Osteoblast (primary cell): ENCODE data around the gene CDKN2AIP. TPM values are rescaled to one million over a fixed set of nuclear protein-coding genes. Genes with fewer than 3 reads are reported as not detected.

Source experiments
- DNase-seq: peaks from one replicate; pipeline ENCODE4 v3.0.0; 2011; ENCODE audit warnings: low spot score, mixed read lengths; ENCODE audit not compliant: insufficient read length; ENCODE audit errors: missing footprints
- H2AFZ ChIP-seq: 2 replicates; pipeline ENCODE4 v1.6.0; 2011; ENCODE audit warnings: mild to moderate bottlenecking, low read length
- H3K27ac ChIP-seq: 2 replicates; pipeline ENCODE4 v1.5.1; 2011; ENCODE audit warnings: mild to moderate bottlenecking, low read depth, low read length, moderate library complexity
- H3K27me3 ChIP-seq: 2 replicates; pipeline ENCODE4 v1.6.0; 2012; ENCODE audit warnings: mild to moderate bottlenecking, control low read depth, inconsistent platforms, low read length, moderate library complexity; ENCODE audit not compliant: insufficient read depth
- H3K36me3 ChIP-seq: 2 replicates; pipeline ENCODE4 v1.5.1; 2011; ENCODE audit warnings: mild to moderate bottlenecking, low read length, control low read depth, moderate library complexity; ENCODE audit not compliant: insufficient read depth
- H3K4me1 ChIP-seq: 2 replicates; pipeline ENCODE4 v1.5.1; 2011; ENCODE audit warnings: mild to moderate bottlenecking, low read length, control low read depth, moderate library complexity; ENCODE audit not compliant: insufficient read depth
- H3K4me2 ChIP-seq: 2 replicates; pipeline ENCODE4 v1.6.0; 2011; ENCODE audit warnings: mild to moderate bottlenecking, low read length; ENCODE audit not compliant: insufficient read depth
- H3K4me3 ChIP-seq: fragments of 200-600 bp; sonication (generic); 3 replicates; pipeline ENCODE4 v1.5.1; 2012; ENCODE audit warnings: mild to moderate bottlenecking, low read length, inconsistent platforms; ENCODE audit not compliant: insufficient read depth
- H3K79me2 ChIP-seq: 2 replicates; pipeline ENCODE4 v1.6.0; 2012; ENCODE audit warnings: mild to moderate bottlenecking, low read length, control low read depth, inconsistent platforms; ENCODE audit not compliant: insufficient read depth
- H3K9me3 ChIP-seq: 2 replicates; pipeline ENCODE4 v1.5.1; 2011; ENCODE audit warnings: low read depth, low read length, control low read depth
- H4K20me1 ChIP-seq: 2 replicates; pipeline ENCODE4 v1.6.0; 2012; ENCODE audit warnings: mild to moderate bottlenecking, low read length, control low read depth; ENCODE audit not compliant: insufficient read depth
- total RNA-seq: library from RNA; depleted of rRNA; stranded (reverse); fragments of >200 nt; gene quantifications from 2 replicates; pipeline ENCODE4 v1.2.3, GENCODE V29; 2012
- TF ChIP-seq, protein P1 (sequence below): IDR thresholded peaks from 2 replicates; pipeline ENCODE4 v1.5.1; 2011; ENCODE audit warnings: mild to moderate bottlenecking, low read depth, low read length, moderate library complexity; ENCODE audit errors: extremely low read depth

CDKN2AIP gene
- total RNA-seq, 1 donor, result 15.2 TPM

DNA sequence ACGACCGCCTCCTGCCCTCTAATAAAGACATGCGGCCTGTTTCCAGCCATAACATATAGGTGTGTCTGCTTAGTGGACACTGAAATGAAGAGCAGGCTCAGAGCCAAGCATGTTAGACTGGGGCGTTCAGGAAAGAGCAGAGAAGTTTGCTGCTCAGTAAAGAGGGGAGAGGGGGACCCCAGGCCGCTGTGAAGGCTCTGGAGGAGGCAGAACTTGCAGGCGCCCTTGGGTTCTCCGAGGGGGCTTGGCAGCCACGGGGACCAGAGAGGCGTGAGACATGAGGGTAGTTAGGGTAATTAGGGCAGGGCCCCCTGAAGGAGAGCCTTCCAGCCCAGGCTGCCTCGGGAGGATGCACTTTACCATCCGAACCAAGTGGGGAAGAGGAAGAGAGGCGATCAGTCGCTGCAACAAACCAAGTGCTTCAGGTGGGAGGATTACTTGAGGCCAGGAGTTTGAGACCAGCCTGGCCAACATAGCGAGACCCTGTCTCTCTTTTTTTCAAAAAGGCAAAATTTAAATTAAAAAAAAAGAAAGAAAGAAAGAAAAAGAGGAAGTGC is 46.6 kb upstream of the CDKN2AIP start:
- peak overlapping the region; percentile 60 for H3K27ac ChIP-seq

DNA sequence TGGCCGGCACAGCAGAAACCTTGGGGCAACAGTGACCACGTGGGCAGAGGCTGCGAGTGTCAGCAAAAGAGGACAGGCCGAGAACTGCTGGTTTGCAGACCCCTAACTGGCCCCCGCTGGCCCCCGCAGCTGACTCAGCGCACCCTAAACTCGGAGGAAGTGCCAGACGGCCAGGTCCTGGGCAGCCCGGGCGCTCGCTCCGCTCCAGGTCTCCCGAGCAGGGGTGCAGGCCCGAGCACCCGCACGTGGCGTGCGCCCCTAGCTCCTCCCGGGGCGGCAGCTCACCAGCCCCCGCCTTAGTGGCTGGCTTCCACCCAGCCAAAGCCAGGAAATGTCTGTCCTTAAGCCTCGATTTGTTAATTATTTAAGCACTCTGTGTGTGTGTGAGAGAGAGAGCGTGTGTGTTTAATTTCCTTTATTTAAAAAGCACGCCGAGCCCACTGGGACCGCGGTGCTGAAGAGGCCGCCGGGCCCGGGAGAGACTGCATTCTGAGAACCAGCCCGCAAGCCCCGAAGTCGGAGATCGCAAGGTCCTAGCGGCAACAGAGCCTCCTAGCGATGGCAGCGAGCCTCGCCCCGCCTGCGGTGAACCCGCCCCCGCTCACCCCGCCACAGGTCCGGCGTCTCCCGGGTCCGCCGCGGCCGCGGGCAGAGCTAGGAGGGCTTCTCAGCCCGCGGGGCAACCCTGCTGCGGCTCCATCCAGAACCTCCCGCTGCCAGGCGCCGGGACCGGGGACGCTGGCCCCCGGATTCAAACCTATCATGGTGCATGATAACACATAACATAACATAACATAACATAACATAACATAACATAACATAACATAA is 45.9 kb upstream of the CDKN2AIP start:
- Histone ChIP-seq H3K4me1 (peaks cover 3% of the 10 kb centered on the region), H3K79me2 (no peaks in the 10 kb centered on the region), H3K9me3 (no peaks in the 10 kb centered on the region), H3K4me2 (peak overlapping the region; percentile 97), H3K4me3 (peak overlapping the region; percentile 74), H3K27me3 (no peaks in the 10 kb centered on the region), H3K27ac (peak overlapping the region; percentile 60), H2AFZ (peak overlapping the region; percentile 93), H4K20me1 (no peaks in the 10 kb centered on the region), H3K36me3 (no peaks in the 10 kb centered on the region)
- DNase-seq, result peak; percentile 95
- TF ChIP-seq, protein P1, sequence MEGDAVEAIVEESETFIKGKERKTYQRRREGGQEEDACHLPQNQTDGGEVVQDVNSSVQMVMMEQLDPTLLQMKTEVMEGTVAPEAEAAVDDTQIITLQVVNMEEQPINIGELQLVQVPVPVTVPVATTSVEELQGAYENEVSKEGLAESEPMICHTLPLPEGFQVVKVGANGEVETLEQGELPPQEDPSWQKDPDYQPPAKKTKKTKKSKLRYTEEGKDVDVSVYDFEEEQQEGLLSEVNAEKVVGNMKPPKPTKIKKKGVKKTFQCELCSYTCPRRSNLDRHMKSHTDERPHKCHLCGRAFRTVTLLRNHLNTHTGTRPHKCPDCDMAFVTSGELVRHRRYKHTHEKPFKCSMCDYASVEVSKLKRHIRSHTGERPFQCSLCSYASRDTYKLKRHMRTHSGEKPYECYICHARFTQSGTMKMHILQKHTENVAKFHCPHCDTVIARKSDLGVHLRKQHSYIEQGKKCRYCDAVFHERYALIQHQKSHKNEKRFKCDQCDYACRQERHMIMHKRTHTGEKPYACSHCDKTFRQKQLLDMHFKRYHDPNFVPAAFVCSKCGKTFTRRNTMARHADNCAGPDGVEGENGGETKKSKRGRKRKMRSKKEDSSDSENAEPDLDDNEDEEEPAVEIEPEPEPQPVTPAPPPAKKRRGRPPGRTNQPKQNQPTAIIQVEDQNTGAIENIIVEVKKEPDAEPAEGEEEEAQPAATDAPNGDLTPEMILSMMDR, result peak; percentile 55

More for the DNA sequence above, 46.6 kb upstream of the CDKN2AIP start:
- Histone ChIP-seq H3K4me2 (peak overlapping the region; percentile 97), H4K20me1 (no peaks in the 10 kb centered on the region), H3K36me3 (no peaks in the 10 kb centered on the region), H3K9me3 (no peaks in the 10 kb centered on the region), H2AFZ (peak overlapping the region; percentile 93), H3K4me1 (peaks cover 2% of the 10 kb centered on the region), H3K27me3 (no peaks in the 10 kb centered on the region), H3K79me2 (no peaks in the 10 kb centered on the region), H3K4me3 (peak overlapping the region; percentile 74)
- DNase-seq, result no peak
- TF ChIP-seq, protein P1, result no peak

DNA sequence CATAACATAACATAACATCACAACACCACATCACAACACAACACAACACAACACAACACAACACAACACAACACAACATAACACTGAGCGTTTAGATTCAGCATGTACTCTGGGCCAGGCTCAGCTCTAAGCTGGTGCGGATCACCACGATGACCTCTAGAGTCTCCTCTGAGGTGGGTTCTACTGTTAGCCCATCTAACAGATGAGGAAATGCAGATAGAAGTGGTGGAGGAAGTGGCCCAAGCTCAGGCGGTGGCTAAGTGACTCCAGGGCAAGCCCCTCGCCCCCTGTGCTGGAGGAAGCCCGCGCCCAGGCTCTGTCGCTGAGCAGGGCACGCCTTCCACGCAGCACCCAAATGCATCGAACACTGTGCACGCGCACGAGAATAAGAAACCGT is 45.3 kb upstream of the CDKN2AIP start:
- no peak for DNase-seq

More for the DNA sequence above, 45.3 kb upstream of the CDKN2AIP start:
- no peaks in the 10 kb centered on the region for H3K9me3 ChIP-seq
- TF ChIP-seq, protein P1, result no peak
- peak overlapping the region; percentile 93 for H2AFZ ChIP-seq
- H3K4me3 ChIP-seq, result peak overlapping the region; percentile 74
- no peaks in the 10 kb centered on the region for H3K79me2 ChIP-seq
- H4K20me1 ChIP-seq, result no peaks in the 10 kb centered on the region
- peaks cover 3% of the 10 kb centered on the region for H3K4me1 ChIP-seq
- H3K27me3 ChIP-seq, result no peaks in the 10 kb centered on the region
- peak overlapping the region; percentile 97 for H3K4me2 ChIP-seq
- H3K27ac ChIP-seq, result no peak overlapping the region
- no peaks in the 10 kb centered on the region for H3K36me3 ChIP-seq
